HAP-1 (cell line): ENCODE measurements around the gene INSL3.

Experiments used
- DNase-seq, 2 experiments: peaks; one replicate each; pipeline ENCODE4 v3.0.0-alpha.2; 2016 to 2020; ENCODE audit warnings: low spot score in 2 of 2
- H3K27me3 ChIP-seq: fragments of 250-450 bp; sonication (Bioruptor Pico); 2 replicates; pipeline ENCODE4 v1.5.1; 2020; ENCODE audit warnings: low read depth, mild to moderate bottlenecking, moderate library complexity
- H3K36me3 ChIP-seq: fragments of 250-450 bp; sonication (Bioruptor Pico); replicated peaks from 2 replicates; pipeline ENCODE4 v1.5.1; 2020; ENCODE audit warnings: mild to moderate bottlenecking
- H3K4me1 ChIP-seq: fragments of 250-450 bp; sonication (Bioruptor Pico); 2 replicates; pipeline ENCODE4 v1.5.1; 2020; ENCODE audit warnings: mild to moderate bottlenecking
- H3K4me3 ChIP-seq: fragments of 250-450 bp; sonication (Bioruptor Pico); 2 replicates; pipeline ENCODE4 v1.5.1; 2020; ENCODE audit warnings: mild to moderate bottlenecking, moderate library complexity
- H3K9me3 ChIP-seq: fragments of 250-450 bp; sonication (Bioruptor Pico); 2 replicates; pipeline ENCODE4 v1.5.1; 2020; ENCODE audit warnings: mild to moderate bottlenecking, moderate library complexity
- in situ Hi-C: fragments of 300-500 bp; cut with MboI; formaldehyde crosslinking; loops from 3 replicates; pipeline ENCODE4 v1.14.3; 2020; ENCODE audit warnings: low sequenced_read_pairs, inconsistent platforms, mixed read lengths

The INSL3 gene

DNA sequence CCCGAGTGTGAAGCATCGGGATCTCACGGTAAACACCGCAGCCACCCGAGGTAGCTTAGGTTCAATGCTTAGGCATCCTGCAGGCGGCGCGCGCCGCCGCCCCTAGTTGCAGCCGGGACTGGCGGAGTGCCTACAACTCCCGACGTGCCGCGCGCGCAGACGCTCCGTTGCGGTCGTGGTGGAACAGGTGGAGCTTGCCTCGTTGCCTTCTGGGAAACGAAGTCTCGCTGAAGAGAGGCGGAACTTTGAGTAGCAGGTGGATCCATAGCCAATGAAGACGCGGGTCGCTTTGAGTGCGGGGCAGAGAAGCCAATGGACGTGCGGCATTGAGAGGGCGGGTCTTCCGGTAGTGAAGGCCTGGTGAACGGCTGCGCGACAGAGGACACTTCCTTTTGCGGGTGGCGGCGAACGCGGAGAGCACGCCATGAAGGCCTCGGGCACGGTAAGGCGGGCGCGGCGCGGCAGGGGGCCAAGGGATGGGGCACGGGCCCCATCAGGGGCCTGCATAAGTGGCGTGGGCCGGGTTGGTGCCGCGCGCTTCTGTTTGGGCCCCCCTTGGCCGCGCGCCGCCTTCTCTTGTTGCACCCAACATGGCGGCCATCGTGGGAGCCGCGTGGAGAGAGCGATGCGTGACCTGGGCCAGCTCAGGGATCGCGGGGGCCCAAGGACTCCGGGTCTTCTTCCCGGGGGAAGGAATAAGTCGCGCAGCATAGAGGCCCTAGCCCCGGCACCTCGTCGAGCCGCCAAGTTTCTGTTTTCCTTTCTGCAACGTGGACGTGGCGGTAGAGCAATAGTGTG is 38.4 kb upstream of the INSL3 start, which contains the start of gene RPL18A:
Gene RPL18A (plus strand): TSS at position 378 of the 798 bp plus-strand sequence. CDS start 47 bp downstream, at position 425.
- in situ Hi-C loops = no loop called here
- peaks cover 7% of the 10 kb centered on the region for H3K4me1 ChIP-seq
- no peaks in the 10 kb centered on the region for H3K9me3 ChIP-seq
- DNase-seq = peak; percentile 99
- H3K36me3 ChIP-seq = peaks cover 49% of the 10 kb centered on the region
- peak within 1 kb of the TSS; percentile 98 for H3K4me3 ChIP-seq
- no peaks in the 10 kb centered on the region for H3K27me3 ChIP-seq

DNA sequence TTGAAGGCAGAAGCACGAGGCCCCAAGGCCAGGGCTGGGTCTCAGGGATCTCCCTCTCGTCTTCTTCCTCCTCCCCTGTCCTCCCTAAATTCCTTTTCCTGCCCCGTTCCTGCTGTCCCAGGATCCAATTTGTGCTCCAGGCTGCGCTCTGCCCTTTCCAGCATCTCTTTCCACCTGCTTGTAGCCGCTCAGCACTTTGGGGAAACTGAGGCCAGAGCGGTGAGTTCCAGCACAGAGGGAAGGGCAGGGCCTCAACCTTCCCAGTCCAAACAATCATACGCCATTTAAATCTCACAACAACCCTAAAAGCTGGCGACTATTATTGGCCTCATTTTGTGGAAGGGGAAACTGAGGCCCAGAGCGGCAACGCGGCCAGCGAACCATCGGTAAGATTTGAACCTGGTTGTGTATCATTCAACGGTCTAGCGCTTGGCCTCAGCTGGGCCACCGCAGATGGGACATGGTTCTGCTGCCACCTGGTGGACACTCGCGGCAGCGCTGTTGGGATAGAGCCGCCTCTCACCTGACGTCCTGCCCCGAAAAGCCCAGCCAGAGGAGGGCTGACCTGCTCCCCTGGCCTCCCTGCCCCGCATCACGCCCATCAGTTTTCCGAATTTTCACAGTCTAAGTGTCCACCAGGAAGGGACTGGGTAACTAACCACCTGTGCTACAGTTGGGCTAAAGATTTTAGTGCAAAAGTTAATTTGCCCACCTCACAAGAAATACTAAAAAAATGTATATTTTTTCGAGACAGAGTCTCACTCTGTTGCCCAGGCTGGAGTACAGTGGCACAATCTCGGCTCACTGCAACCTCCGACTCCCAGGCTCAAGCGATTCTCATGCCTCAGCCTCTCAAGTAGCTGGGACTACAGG is 34.2 kb upstream of the INSL3 start:
- peak; percentile 68 to 94 for DNase-seq
- in situ Hi-C loops = no loop called here

DNA sequence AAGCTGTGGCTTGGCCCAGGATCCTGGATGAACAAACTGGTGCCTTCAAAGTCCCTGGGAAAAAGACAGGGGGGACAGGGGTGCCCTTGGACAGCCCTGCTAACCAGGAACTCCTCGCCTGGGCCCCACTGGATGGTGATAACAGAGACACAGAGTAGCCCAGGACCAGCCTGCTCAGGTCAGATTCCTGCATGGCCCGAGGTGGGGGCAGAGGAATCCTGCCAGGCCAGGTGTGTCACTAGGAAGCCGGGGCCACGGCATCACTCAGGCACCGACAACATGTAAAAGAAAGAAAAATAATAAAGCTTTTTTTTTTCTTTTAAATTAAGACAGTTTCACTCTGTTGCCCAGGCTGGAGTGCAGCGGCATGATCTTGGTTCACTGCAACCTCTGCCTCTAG is 32.7 kb upstream of the INSL3 start:
- Histone ChIP-seq H3K4me3 (no peak overlapping the region), H3K4me1 (no peaks in the 10 kb centered on the region; the same call in none of the 2 replicates), H3K27me3 (no peaks in the 10 kb centered on the region), H3K36me3 (no peaks in the 10 kb centered on the region), H3K9me3 (peaks cover 3% of the 10 kb centered on the region; the same call in 1 of the 2 replicates)
- DNase-seq = no peak
- in situ Hi-C loops = no loop called here

More for the DNA sequence above, 34.2 kb upstream of the INSL3 start:
- Histone ChIP-seq H3K9me3 (peaks cover 3% of the 10 kb centered on the region; the same call in 1 of the 2 replicates), H3K27me3 (no peaks in the 10 kb centered on the region), H3K36me3 (peaks cover 8% of the 10 kb centered on the region), H3K4me3 (no peak overlapping the region), H3K4me1 (no peaks in the 10 kb centered on the region; the same call in none of the 2 replicates)

DNA sequence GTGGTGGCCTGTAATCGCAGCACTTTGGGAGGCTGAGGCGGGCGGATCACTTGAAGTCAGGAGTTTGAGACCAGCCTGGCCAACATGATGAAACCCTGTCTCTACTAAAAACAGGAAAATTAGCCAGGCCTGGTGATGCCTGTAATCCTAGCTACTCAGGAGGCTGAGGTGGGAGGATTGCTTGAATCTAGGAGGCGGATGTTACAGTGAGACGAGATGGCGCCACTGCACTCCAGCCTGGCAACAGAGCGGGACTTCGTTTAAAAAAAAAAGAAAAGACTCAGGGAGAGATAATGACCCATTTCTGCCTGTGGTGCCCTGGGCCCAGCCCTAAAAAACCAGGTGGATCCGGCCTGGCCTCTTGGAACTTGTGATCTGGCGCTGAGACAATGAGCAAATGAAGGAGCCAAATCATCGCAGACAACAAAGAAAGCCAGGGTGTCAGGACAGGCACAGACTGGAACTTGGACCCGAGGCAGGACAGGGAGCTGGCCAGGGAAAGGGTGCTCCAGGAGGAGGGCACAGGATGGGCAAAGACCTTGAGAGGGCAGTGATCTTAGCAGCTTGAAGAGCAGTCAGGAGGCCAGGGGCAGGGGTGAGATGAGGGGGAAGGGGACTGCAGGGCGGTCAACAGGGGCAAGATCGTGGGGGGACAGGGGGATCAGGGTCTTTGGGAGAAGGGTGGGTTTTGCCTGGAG is 27.4 kb upstream of the INSL3 start:
- peaks cover 3% of the 10 kb centered on the region; the same call in 1 of the 2 replicates for H3K9me3 ChIP-seq
- H3K4me3 ChIP-seq = no peak overlapping the region
- no peaks in the 10 kb centered on the region for H3K27me3 ChIP-seq
- in situ Hi-C loops = no loop called here
- DNase-seq = no peak
- no peaks in the 10 kb centered on the region for H3K36me3 ChIP-seq
- peaks cover 4% of the 10 kb centered on the region for H3K4me1 ChIP-seq

DNA sequence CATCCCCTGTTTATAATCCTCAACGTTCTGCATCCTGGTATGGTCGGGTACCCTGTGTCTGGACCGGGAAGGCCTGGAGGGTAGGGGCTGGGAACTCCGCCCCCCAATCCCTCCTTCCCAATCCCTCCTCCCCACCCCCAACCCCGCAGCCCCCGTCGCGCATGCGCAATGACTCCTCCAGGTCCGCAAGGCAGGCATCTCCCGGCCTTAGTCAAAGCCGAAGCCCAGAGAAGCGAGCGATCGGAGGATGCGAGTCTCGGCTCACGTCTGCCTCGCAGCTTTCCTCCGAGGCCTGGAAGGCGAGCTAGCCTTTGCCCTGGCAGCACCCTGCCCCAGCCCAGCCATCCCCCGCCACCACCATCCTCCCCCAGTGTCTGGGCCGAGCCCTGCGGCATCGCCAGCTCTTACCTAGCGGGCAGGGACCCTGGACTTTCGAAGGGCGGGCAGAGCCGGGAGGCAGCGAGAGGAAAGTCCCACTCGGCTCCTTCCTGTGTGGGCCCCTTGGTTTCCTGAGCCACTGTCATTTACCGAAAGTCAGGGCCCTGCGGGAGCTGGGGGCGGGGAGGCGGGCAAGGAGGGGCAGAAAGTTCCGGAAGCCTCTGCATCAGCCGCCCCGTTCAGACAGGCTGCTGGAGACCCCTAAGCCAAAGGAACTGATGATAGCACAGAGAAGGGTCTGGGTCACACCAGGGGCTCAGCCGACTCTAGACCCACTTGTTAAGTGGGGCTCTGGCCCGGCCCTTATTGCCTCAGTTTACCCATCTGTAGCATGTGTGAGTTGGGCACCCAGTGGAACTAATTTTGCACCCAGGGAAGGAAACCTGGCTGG is 26.4 kb upstream of the INSL3 start, which contains the start of gene JAK3:
Gene JAK3 (minus strand): TSS at position 445 of the 829 bp plus-strand sequence. CDS start 3,565 bp downstream, outside the sequence.
- Histone ChIP-seq H3K4me3 (peak within 1 kb of the TSS; percentile 22), H3K4me1 (peaks cover 4% of the 10 kb centered on the region), H3K27me3 (no peaks in the 10 kb centered on the region), H3K9me3 (peaks cover 3% of the 10 kb centered on the region; the same call in 1 of the 2 replicates), H3K36me3 (no peaks in the 10 kb centered on the region)
- in situ Hi-C loops = no loop called here
- peak; percentile 64 to 91 for DNase-seq

DNA sequence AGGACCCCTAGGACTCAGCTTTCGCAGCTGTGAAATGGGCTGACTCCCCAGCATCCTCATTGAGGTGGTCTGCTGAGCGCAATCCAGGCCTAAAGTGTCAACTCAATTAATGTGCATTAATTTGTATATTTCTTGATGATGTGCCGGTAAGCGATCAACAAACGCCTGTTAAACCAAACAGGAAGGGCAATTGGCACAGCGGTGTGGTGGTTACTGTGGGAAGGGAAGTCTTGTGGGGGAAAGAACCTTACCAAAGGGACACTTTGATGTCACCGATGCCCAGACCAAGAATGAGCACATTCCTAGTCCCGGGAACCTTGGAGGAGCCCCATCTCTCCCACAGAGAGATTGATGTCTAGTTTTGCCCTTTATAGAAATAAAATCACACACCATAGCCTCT is 24.8 kb upstream of the INSL3 start:
- H3K36me3 ChIP-seq = no peaks in the 10 kb centered on the region
- no peaks in the 10 kb centered on the region; the same call in 1 of the 2 replicates for H3K9me3 ChIP-seq
- H3K27me3 ChIP-seq = no peaks in the 10 kb centered on the region
- in situ Hi-C loops = no loop called here
- DNase-seq = no peak
- peaks cover 4% of the 10 kb centered on the region for H3K4me1 ChIP-seq
- H3K4me3 ChIP-seq = no peak overlapping the region

DNA sequence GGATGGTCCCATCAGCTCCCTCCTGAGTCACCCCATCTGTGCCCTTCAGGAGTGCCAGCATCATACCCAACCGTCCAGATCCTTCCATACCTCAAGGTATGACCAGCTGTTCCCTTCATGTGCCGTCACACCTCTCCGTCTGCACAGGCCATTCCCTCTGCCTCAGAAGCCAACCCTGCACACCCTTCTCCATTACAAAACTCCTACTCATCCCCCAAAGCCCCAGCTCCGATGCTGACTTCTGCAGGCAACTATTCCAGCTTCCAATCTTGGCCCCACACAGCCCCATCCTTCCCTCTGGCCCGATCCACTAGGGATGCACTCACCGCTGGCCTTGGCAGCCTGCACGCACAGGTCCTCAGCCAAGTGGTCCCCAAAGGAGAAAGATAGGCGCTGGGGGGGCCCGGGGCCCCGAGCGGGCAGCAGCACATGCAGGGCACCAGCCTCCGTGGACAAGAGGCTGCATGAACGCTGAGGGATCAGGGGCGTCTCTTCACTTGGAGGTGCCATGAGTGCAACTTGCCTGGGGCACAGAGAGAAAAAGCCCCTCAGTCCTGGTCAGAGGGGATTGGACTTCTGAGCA is 22.7 kb upstream of the INSL3 start:
- no peak for DNase-seq
- Histone ChIP-seq H3K36me3 (no peaks in the 10 kb centered on the region), H3K4me1 (peaks cover 4% of the 10 kb centered on the region), H3K27me3 (no peaks in the 10 kb centered on the region), H3K4me3 (no peak overlapping the region), H3K9me3 (no peaks in the 10 kb centered on the region)
- in situ Hi-C loops = no loop called here

DNA sequence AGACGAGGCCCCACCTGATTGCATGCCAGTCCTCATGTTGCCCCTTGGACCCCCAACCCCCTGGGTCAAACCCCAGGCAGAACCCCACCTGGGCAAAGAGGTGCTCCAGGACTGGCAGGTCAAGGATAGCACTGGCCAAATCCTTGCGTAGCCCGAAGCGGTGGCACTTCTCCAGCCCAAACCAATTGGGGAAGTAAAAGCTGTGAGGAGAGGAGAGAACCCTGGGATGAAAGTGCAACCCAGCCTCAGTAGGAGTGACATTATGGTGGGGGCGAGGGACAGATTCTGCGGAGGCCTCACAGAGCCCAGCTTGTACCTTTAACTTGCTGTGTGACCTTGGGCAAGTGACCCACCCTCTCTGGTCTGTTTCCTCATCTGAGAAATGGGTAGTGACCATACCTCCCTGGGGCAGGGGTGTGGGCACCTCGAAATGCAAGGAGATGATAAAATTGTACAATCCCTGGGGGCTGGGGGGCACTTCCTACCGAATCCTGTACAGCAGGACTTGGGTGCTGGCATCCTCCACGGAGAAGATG is 22.0 kb upstream of the INSL3 start:
- Histone ChIP-seq H3K4me3 (no peak overlapping the region), H3K36me3 (no peaks in the 10 kb centered on the region), H3K27me3 (no peaks in the 10 kb centered on the region), H3K4me1 (peaks cover 4% of the 10 kb centered on the region), H3K9me3 (no peaks in the 10 kb centered on the region)
- in situ Hi-C loops = no loop called here
- no peak for DNase-seq

DNA sequence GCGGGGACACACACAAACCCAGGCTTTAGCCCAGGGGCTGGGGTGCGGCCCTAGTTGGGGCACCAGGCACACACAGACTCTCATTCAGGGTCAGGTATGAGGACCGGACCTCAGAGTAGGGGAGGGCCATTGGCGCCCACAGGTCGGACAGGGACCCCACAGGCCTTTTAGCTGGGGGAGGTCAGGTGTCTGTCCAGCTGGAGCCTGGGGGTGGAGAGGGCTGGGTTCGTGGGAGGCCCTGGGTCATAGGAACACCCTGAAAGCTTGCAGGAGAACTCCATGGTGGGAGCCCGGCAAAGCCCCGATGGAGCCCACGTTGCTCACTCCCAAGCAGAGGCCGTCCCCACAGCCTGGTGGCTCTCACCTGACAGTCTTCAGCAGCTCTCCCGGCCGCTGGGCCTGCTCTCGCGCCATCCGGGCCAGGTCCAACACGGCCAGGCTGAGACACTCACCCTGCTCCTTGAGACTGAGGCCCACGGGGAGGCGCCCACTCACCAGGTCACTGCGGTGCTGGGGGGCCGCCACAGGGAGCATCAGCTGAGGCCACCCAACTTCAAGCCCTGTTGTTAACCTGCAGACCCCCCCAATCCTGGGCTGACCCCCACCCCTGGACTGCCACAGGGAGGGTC is 21.5 kb upstream of the INSL3 start:
- H3K36me3 ChIP-seq = no peaks in the 10 kb centered on the region
- in situ Hi-C loops = no loop called here
- peaks cover under 1% of the 10 kb centered on the region for H3K4me1 ChIP-seq
- no peaks in the 10 kb centered on the region for H3K9me3 ChIP-seq
- no peak overlapping the region for H3K4me3 ChIP-seq
- no peak for DNase-seq
- no peaks in the 10 kb centered on the region for H3K27me3 ChIP-seq

DNA sequence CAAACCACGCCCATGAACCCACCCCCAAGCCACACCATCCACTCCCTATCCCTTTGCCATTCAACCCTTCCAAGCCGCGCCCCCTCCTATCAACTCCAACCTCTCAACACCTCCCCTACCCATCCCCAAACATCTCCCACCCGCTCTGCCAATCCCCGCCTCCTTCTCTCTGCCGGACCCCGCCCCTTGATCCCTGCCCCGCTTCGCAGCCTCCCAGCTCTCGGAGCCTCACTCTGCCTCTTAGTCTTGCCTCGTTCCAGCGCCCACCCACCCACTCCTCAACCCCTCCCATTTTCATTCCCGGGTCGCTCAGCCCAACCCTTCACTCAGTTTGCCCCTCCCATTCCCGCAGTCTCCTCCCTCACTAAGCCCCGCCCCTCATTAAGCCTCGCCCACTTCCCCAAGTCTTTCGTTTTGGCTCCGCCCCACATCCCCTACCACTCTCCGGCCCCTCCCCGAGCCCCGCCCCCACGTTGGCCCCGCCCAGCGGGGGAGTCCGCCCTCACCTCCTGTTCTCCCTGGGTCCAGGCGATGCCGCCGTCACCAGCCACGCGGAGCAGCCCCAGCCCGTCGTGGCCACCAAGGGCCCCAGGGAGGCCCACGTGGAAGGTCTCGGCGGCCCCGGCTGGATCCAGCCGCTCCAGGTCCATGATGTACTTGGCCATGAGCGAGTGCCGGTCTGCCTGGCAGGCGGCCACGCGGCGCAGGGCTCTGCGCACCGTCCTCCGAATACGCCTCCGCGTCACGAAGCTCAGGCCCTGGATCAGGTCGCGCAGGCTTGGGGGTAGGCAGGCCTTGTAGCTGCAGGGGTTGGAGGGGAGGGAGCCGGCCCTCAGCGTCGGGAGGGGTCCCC is 20.7 kb upstream of the INSL3 start:
- Histone ChIP-seq H3K9me3 (no peaks in the 10 kb centered on the region), H3K4me1 (no peaks in the 10 kb centered on the region), H3K4me3 (no peak overlapping the region), H3K27me3 (no peaks in the 10 kb centered on the region), H3K36me3 (no peaks in the 10 kb centered on the region)
- in situ Hi-C loops = no loop called here
- DNase-seq = peak in 1 of 2 experiments; percentile 85

DNA sequence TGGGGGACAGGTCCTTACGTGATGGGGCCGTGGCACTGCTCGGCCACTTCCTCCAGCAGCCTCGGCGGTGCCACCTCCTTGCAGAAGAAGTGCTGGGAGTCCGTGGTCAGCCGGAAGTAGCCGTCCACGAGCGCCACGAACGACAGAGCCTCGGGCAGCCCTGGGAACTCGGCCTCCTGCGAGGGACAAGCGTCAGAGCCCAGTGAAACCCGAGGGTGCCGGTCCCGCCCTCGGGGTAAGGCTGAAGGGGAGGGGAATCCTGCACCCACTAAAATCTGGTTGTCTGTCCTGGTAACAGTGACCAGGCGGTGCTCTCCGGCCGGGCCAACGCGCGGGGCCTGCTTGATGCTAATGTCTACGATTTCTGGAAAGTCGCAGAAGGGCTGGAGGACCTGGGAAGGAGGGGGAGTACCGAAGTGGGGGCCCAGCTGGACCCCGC is 20.1 kb upstream of the INSL3 start:
- Histone ChIP-seq H3K4me3 (no peak overlapping the region), H3K36me3 (no peaks in the 10 kb centered on the region), H3K4me1 (no peaks in the 10 kb centered on the region), H3K9me3 (no peaks in the 10 kb centered on the region), H3K27me3 (no peaks in the 10 kb centered on the region)
- in situ Hi-C loops = no loop called here
- no peak for DNase-seq
